Neural progenitor cell (in vitro differentiated cells): ENCODE data around the gene CPHXL.

Source experiments
- EZH2 ChIP-seq: fragments of 200-600 bp; sonication (generic); IDR thresholded peaks from 2 replicates; pipeline ENCODE4 v1.6.1; 2017; ENCODE audit warnings: antibody characterized with exemption, mild to moderate bottlenecking, moderate library complexity
- EZH2phosphoT487 ChIP-seq: fragments of 200-600 bp; sonication (generic); IDR thresholded peaks from 2 replicates; pipeline ENCODE4 v1.6.1; 2017; ENCODE audit warnings: antibody characterized with exemption
- TF ChIP-seq, protein P1 (sequence below): fragments of 200-600 bp; sonication (generic); IDR thresholded peaks from 2 replicates; pipeline ENCODE4 v1.5.1; 2017; ENCODE audit warnings: antibody characterized with exemption, mild to moderate bottlenecking

DNA sequence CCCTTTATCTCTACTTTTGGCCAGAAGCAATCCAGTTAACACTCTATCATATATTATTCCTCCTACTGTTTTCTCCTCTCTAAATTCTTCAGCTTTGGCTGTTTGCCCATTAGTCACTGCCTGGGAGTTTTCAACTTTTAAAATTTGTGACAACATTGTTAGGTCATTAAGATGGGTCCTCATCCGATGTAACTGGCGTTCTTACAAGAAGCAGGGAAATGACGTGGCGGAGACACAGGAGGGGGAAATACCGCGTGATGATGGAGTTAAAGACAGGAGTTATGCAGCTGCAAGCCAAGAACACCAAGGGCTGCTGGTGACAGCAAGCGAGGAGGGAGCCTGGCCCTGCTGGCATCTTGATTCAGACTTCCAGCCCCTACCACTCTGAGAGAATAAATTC lies 34.8 kb upstream of the CPHXL start:
- TF ChIP-seq, protein P1, sequence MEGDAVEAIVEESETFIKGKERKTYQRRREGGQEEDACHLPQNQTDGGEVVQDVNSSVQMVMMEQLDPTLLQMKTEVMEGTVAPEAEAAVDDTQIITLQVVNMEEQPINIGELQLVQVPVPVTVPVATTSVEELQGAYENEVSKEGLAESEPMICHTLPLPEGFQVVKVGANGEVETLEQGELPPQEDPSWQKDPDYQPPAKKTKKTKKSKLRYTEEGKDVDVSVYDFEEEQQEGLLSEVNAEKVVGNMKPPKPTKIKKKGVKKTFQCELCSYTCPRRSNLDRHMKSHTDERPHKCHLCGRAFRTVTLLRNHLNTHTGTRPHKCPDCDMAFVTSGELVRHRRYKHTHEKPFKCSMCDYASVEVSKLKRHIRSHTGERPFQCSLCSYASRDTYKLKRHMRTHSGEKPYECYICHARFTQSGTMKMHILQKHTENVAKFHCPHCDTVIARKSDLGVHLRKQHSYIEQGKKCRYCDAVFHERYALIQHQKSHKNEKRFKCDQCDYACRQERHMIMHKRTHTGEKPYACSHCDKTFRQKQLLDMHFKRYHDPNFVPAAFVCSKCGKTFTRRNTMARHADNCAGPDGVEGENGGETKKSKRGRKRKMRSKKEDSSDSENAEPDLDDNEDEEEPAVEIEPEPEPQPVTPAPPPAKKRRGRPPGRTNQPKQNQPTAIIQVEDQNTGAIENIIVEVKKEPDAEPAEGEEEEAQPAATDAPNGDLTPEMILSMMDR: no peak
- TF ChIP-seq EZH2 (no peak), EZH2phosphoT487 (no peak)
